Esophagus mucosa (tissue), 1 donor: Measurements from ENCODE around the gene COL10A1. TPM values are rescaled to one million over a fixed set of nuclear protein-coding genes. Genes with fewer than 3 reads are reported as not detected.
A peak's percentile ranks its signal among the peaks of the same experiment; 100 is the strongest.
"Not testable (repeated sequence)": the region's sequence is repeated elsewhere in the genome, so short reads cannot be mapped to it uniquely, and the experiment has no call there.

ENCODE experiments used
- ATAC-seq: fragments of 200-7000 bp; cut with Tn5 transposase; one replicate; pipeline ENCODE4 v1.9.1; 2020
- total RNA-seq: library from RNA; stranded (reverse); gene quantifications from one replicate; pipeline ENCODE4 v1.2.4, GENCODE V29; 2023
- donor health status: DM: yes; HTN: yes; CAD: no.

The COL10A1 gene
- total RNA-seq, 1 donor from 2014 or later = not detected

DNA sequence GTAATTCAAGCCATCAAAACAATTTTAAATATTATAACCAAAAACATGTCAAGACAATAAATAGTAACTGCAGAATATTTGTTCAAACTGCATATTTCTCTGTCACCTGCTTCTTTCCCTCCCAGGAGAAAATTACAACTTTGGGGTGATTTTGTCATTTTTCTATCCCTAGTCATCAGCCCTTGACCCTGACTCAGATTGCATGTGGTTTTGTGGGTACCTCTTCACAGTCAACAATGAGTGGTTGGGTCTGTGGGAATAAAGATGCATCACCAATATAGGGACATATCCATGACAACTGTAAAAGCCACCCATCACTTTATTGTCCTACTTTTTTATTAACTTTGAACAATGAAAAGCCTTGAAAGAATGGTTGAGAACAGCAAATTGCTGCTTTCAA is 7.3 kb downstream of the COL10A1 start:
- ATAC-seq = no peak

DNA sequence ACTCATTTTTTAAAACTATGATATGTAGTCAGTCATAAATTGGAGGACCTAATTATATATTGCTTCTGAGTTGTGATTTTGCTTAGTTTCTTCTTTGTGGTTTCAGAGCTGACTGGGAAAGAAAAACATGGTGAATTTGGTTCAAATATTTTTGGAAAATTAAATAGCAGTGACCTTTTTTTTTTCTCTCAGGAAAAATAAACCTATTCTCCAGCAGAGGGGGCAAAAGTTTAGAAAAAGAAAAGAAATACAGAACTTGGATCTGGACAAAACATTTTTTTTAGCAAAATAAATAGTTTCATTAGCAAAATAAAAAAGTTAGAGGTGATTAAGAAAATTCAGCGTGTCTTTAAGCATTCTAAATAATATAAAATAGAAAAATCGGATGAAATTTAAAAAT is 10.2 kb downstream of the COL10A1 start:
- no peak for ATAC-seq

DNA sequence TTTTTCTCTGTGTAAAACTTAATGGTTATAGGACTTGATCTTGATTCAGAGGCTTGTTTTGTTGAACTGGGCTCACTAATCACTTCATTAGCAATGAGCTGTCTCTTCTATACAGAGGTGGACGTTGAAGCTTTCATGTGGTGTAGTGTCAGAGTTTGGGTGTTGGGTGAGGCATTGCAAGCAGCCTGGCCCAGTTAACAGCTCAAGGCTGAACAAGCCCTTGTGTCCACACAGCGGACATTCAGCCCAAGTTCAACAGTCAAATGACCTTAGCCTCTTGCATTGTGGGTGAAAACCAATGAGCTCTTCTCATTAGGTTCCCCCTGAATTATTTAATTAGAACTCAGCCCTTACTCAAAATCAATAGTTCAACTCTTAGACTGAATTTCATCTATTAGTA is 12.5 kb downstream of the COL10A1 start:
- ATAC-seq = no peak

DNA sequence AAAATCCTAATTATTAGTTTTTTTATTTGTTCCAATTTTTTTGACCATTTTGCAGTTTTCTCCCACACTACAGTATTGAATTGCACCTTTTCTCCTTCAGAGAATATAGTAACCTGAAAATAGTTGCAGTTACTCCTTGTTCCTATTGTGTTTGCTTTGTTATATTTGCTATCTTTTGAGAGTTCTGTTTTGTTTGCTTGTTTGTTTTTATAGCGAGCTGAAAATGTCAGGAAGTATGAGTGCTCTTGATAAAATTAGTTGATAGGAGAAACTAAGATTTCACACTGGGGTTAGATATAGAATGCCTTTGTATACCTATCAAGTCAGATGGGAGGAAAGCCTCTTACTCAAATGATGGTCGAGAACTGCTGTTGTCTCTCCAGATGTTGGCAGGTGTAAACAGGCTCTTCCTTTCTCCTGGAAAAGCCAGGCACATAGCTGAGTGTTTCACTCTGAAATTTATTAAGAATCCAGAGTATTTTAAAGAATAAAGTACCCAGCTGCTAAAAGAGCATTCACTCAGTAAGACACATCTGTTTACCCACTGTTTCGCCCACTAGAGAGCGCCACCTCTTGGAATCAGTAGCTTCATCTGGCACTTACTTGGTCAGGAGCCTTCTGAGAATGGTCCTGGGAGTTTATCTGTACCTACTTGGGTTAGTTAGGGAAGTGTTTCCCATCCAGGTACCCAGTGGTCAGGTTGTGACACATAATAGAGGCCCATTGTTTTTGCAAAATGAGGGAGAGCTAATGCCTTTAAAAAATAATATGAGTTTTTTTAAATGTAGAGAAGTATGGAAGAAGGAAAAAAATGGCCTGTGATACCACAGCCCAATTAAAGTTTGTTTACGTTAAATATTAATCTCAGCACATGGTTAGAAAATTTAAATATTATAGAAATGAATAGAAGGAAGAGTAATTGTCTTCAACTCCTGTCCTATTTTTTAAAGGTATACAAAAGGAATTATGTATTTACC is 14.1 kb downstream of the COL10A1 start:
- peak; percentile 47 for ATAC-seq

DNA sequence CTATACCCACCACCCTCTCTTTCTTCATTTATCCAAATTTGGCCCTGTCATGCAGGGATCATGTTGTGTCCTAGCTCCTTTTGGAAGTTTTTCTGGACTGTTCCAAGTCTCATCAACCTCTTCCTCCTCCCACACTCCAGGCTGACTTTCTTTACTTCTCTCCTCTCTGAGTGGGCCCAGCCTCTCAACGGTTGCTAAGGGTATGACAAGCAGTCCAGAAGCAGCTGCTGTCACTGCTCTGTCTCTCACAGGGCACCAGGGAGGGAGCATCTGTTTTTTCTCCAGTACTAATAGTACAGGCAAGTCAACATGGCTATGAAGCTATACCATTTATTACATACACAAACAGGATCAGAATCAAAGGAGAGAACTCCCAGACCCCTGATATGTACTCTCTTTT is 17.1 kb downstream of the COL10A1 start:
- ATAC-seq = no peak

DNA sequence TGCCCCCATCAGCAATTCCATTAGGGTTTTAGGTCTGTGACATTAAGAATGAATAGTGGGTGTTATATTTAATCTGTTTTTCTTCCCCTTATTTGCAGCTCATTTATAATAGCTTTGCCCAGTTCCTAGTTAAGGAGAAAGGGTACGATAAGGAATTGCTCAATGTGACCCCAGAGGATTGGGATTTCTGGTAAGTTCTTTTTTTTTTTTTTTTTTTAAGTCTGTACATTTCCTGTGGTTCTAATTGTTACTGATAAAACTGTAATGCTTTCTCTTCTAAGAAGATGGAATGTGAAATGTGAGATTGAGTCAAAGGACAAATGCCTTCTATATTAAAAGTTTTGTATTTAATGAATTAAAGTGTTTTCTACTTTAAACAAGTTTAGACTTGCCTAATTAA is 19.8 kb downstream of the COL10A1 start:
- no peak for ATAC-seq

DNA sequence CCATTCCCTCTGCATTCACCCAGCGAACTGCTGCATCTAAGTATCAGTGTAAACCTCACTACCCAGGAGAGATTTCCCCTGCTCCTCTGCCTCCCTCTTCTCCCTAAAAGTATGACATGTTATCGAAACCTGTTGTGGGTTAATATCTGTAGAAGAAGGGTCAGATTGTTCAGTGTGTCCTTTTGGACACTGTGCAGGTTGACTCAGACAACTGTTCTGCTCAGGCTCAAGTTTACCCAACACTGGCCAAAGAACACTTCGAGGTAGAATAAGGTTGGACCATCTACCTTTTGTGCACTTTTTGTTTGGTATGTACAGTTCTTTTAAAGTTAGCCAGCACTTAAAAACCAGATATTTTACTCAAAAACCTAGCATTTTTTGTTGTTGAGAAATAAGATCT is 20.7 kb downstream of the COL10A1 start:
- ATAC-seq = no peak

DNA sequence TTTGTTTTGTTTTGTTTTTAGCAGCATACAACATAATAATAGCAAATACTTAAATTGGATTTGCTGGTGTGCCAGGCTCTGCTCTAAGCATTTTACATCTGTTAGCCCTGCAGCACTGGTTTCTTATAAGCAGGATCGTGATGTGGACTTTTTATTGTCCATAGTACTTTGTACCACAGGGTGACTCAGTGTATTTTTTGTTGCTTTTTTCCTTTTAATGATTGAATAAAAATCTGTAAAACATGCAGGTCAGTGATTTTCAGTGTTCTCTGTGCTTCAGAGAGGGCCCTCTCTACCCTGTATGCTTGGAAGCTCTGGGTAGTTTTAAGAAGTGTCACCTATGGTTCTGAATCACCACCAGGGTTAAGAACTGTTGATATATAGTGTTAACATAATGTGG is 21.3 kb downstream of the COL10A1 start:
- ATAC-seq = no peak

DNA sequence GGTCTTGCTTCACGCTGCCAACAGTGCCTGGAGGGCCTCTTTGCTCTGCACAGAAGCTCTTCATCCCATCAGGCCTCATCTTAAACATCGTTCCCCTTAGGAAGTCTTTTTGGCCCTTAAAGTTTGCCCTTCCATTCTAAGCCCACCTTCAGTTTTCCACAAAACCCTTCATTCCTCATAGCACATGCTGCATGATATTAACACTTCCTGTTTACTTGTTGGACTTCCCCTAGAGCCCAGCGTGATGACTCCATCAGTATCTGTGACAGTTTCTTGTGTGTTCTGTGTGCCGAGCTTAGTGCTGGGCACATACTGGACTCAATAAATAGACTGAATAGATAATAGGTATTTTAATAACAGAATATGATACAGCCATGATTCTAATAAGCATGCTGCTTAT is 23.1 kb downstream of the COL10A1 start:
- no peak for ATAC-seq

DNA sequence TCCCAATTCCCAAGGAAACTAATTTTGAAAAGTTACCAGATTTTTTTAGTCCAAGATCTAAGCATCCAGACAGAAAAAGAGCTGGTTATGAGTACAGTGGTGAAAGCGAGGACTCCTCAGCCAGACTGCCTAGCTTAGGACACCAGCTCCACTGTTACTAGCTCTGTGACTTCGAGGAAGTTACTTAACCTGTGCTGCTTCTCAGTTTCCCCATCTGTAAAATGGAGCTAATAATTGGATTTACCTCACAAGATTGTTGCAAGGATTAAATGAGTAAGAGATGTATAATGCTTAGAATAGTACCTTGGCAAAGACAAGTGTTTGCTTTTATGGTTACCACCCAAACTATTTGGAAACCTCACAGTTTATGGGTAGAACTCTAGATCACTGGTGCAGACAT is 24.1 kb downstream of the COL10A1 start:
- ATAC-seq = no peak

DNA sequence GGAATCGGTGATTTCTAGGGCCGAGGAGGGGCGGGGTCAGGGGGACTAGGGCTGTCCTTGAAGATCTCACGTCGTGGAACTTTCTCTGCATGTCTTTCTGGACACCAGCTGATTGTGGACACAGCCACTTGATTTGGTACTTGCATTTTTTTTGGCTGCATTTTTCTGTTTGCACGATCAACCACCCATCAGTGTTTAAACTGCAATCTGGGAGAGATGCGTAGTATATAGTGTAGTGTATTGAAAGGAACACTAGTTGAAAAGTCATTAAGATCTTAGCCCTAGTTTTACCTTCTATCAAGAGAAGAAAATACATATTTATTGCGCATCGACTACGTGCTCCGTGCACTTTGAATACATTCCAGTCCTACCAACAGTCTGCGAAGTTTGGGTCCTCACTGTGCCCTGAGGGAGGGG is 24.6 kb downstream of the COL10A1 start:
- ATAC-seq = peak; percentile 2

DNA sequence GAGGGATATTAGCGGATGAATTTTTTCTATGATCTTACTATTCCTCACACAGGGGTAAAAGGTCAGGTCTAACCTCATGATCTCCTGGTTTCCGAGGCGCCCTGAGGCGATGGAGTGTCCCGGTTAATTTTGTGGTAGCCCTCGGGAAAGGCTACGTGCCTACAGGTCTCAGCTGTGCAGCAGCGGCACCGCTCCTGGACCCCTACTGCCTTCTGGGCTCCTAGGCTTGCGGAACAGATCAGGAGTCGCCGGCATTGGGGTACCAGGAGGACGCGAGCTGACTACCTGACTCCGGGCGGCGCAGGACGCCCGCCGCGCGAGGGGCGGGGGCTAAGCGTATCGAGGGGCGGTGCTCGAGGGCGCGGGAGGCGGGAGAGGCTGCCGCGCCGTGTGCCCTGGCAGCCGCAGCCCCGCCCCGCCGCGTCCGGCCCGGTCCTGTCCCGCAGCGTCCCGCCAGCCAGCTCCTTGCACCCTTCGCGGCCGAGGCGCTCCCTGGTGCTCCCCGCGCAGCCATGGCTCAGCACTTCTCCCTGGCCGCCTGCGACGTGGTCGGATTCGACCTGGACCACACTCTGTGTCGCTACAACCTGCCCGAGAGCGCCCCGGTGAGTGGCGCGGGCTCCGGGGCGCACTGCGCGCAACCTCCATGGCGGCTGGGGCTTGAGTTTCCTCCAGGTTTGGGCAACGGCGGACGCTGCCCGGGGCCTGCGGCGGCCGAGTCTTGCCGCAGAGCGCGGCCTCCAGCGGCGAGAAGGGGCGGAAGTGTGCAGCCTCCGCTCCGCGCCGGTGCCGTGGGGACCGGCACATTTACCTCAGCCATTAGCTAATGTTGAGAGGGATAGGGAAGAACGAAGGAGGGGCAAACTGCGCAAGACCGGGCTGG is 25.3 kb downstream of the COL10A1 start, which contains the start of gene NT5DC1:
NT5DC1 (plus strand) TSS at position 435 of the 883 bp plus-strand sequence; CDS start at position 513, 78 bp downstream.
- ATAC-seq = peak; percentile 98

DNA sequence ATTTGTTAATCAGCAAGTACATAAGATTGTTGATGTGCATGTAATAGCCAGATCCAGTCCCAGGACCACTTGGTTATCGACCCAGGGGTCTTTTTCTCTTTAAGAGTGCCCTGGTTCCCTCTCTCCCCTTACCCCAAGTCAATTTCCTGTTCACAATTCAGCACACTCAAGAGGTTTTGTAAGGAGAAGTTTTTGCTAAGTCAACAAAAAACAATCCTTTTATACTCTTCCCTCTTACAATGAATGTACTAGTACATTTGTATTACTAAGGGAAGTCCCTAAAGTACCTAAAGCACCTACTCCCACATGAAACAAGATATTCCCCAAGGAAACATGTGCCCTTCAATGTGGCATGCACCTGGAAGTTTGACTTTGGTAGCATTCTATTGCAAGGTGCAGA is 26.9 kb downstream of the COL10A1 start:
- ATAC-seq = no peak

DNA sequence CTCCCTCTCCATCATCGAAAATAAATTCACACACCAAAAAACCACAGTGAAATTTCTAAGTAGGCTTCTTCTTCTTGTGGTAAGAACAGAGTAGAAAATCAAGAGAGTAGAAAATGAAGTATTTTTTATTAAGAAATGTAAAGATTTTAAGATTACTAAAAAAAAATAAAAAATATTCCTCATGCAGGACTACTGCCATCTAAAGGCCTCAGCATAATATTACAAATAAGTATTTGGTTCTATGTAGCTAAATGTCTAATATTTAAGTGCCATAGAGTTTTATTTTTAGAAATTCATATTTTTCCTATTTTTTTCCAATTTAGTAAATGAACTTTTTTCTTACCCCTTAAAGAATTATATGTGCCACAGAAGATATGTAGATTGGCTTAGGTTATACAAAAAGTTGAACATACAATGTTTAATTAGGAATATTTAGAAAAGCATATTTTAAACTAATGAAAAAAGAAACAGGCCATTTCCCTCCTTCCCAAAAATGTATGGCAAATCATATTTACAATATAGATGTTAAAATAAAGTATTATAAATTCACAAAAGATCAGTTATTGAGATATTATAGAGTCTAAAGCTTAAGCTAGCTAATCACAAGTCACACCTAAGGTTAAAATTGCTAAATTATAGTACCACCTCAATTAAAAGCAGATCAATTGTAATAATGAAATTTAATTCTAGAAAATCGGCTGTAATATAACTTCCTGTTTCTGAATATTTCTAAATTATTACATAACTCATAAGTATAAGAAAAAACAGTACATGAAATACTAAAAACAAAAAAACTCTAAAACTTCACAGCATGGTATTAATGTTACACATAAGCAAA is 28.7 kb downstream of the COL10A1 start:
- no peak for ATAC-seq

DNA sequence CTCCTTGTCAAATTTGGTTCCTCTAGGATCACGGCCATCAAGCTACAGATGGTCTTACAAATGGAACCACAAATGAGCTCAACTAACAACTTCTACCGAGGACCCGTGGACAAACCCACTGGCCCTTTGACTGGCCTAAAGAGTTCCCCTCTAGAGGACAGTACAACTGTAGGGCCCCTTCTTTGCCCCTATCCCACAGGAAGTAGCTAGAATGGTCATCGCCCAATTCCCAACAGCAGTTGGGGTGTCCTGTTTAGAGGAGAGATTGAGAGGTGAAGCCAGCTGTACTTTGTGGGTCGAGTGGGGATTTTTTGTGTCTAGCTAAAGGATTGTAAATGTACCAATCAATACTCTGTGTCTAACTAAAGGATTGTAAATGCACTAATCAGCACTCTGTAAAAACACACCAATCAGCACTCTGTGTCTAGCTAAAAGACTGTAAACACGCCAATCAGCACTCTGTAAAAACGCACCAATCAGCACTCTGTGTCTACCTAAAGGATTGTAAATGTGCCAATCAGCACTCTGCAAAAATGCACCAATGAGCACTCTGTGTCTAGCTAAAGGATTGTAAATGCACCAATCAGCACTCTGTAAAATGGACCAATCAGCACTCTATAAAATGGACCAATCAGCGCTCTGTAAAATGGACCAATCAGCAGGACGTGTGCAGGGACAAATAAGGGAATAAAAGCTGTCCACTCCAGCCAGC is 29.7 kb downstream of the COL10A1 start:
- ATAC-seq = not testable (repeated sequence)

DNA sequence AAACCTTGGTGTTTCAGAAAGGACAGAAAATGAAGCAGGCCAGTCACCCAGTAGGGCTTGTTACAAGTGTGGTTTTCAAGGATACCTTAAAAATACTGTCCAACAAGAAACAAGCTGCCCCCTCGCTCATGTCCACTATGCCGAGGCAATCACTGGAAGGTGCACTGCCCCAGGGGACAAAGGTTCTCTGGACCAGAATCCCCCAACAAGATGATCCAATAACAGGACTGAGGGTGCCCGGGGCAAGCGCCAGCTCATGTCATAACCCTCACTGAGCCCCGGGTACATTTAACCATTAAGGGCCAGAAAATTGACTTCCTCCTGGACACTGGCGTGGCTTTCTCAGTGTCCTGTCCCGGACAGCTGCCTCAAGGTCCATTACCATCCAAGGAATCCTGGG is 31.9 kb downstream of the COL10A1 start:
- ATAC-seq = no peak

DNA sequence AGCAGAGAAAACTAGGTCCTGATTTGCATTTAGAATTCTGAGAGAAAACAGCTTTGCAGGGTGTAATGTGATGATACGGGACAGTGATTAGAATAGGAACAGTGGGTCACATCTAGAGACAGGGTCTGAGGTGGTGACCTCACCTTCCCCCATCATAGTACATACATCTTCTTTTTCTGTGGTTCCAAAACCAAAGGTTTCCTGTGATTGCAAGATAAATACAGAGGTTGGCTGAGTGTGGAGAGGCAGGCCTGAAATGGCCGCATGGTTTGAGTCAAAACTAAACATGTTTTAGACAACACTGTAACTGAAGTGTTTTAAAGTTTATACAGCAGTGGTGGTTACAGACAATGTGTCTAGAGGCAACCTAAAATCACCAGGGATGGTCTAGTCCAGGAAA is 35.7 kb downstream of the COL10A1 start:
- no peak for ATAC-seq

DNA sequence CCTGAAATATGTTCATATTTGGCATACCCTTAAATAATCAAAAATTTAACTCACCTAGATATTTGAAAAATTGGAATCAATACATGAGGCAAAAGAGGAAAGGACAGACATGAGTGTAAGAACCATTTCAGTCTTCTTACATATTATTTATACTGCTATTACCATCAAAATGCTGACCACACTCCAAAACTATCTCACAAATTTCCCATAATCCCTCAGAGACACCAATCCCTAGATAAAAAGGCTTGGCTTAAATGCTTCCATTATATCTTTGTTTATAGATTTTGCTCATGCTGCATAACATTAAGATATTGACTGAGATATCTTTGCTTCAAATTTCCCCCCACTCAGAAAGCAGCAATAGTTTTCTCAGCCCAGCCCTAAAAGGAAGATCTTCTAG is 37.0 kb downstream of the COL10A1 start:
- no peak for ATAC-seq

DNA sequence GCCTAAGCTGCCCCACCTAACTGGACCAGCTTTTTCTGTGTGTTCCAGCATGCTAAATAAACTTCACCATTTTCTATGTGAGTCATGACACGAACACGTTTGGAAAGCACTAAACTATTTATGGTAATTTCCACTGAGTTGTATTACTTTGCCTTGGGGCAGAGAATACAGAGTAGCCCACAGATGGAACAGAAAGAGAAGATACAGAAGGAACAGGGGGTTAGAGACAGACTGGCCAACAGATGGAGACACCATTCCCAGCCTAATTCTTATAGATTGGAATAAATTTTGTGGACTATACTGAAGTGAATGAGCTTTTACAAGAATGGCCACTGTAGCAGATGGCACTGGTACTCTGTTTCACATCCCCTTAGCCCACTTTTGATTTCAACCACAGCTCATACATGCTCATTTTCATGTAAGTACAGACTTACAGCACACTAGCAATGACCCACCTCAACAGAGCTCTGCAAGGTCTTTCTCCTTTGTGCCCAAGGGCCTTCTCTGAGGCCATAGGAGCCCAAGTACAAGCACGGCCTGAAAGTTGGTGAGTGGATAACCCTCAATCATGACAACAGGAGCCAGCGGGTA is 38.4 kb downstream of the COL10A1 start:
- peak; percentile 74 for ATAC-seq

DNA sequence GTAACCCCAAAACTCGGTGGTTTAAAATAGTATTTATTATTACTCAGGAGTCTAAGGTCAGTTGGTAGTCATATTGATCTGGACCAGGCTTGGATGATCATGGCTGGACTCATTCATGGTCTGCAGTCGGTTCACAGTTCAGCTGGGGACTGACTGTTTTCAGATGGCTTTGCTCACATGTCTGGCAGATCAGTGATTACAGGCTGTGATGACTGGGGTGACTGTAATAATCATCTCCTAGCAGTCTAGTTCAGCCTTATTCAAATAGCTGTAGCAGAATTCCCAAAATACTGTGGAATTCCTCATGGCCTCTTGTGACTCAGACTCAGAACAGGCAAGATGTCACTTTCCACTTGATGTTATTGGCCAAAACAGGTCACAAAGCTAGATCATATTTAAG is 41.6 kb downstream of the COL10A1 start:
- ATAC-seq = no peak

DNA sequence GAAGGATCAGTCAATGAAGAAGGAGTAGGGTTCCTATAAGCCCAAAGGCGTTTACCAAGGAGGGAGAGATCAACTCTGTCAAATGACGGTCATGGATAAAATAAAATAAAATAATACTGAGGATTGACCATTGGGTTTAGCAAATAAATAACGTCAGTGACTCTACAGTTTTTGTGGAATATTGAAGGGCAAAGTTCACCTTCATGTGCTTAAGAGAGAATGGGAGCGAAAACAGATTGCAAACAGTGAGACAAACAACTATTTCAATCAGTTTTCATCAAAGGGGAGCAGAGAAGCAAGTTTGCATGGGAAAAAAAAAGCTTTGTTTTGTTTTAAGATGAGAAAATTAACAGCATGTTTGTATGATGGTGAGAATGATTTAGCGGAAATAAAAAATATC is 42.9 kb downstream of the COL10A1 start:
- ATAC-seq = no peak
